Activated naive CD8-positive, alpha-beta T cell treated with anti-CD3 and anti-CD28 coated beads for 36 hours (primary cell): ENCODE data around the gene CATSPER1. TPM values are rescaled to one million over a fixed set of nuclear protein-coding genes. Genes with fewer than 3 reads are reported as not detected.

ENCODE experiments used
- DNase-seq: peaks from one replicate; pipeline ENCODE4 v3.0.0; 2021
- H3K27ac Mint-ChIP-seq: one replicate; pipeline ENCODE4 v1.8.0; 2022; ENCODE audit warnings: mild to moderate bottlenecking, moderate library complexity, mixed read lengths
- H3K27me3 Mint-ChIP-seq: one replicate; pipeline ENCODE4 v1.8.0; 2022; ENCODE audit warnings: mild to moderate bottlenecking, mixed read lengths
- H3K36me3 Mint-ChIP-seq: one replicate; pipeline ENCODE4 v1.8.0; 2021; ENCODE audit warnings: mild to moderate bottlenecking, mixed read lengths
- H3K4me1 Mint-ChIP-seq: one replicate; pipeline ENCODE4 v1.8.0; 2021; ENCODE audit warnings: mixed read lengths
- H3K4me3 Mint-ChIP-seq: one replicate; pipeline ENCODE4 v1.8.0; 2022; ENCODE audit warnings: mild to moderate bottlenecking, moderate library complexity, mixed read lengths
- H3K9me3 Mint-ChIP-seq: one replicate; pipeline ENCODE4 v1.8.0; 2022; ENCODE audit warnings: mixed read lengths
- total RNA-seq, 2 experiments: library from RNA; stranded (reverse); gene quantifications; one replicate each; pipeline ENCODE4 v1.2.3, GENCODE V29; 2021

Gene CATSPER1
- total RNA-seq, 2 experiments from 2014 or later = not detected

DNA sequence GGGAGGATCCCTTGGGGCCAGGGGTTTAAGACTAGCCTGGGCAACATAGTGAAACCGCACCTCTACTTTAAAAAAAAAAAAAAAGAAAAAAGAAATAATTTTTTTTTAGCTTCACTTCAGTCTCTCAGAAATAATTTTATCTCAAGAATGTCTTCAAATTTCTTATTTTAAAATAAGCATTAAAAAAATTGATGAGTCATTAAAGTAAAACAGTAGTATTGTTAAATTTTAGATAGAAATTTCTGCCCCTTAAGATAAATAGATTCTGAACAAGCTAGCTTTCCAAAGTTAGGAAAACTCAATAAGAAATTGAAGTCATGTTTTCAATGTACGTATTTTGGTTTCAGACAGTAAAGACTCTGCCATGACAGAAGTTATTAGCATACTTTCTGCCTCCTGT, 36.1 kb upstream of the CATSPER1 start:
- Mint-ChIP-seq H3K27me3 (no peaks in the 10 kb centered on the region), H3K9me3 (peaks cover 2% of the 10 kb centered on the region), H3K4me1 (peaks cover 55% of the 10 kb centered on the region), H3K36me3 (peaks cover 68% of the 10 kb centered on the region), H3K4me3 (no peak overlapping the region), H3K27ac (peak overlapping the region; percentile 63)
- DNase-seq = no peak

DNA sequence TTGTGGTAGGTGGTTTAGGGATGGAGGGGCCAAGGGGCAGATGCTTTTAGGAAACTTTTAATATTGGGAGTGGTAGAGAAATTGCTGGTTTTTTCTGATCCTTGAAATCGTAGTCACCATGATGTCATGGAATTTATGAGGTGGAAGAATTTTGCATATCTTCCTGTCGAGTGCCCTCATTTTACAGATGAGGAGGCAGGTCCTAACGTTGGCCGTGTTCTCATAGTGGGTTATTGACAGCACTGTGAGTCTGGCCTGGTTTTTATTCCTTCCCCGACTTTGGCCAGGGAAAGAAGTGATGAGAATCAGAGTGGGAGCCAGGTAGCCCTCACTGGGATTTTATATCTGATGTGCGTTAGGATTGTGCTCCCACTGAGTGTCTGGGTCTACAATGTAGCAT, 35.0 kb upstream of the CATSPER1 start:
- Mint-ChIP-seq H3K27me3 (no peaks in the 10 kb centered on the region), H3K27ac (peak overlapping the region; percentile 91)

DNA sequence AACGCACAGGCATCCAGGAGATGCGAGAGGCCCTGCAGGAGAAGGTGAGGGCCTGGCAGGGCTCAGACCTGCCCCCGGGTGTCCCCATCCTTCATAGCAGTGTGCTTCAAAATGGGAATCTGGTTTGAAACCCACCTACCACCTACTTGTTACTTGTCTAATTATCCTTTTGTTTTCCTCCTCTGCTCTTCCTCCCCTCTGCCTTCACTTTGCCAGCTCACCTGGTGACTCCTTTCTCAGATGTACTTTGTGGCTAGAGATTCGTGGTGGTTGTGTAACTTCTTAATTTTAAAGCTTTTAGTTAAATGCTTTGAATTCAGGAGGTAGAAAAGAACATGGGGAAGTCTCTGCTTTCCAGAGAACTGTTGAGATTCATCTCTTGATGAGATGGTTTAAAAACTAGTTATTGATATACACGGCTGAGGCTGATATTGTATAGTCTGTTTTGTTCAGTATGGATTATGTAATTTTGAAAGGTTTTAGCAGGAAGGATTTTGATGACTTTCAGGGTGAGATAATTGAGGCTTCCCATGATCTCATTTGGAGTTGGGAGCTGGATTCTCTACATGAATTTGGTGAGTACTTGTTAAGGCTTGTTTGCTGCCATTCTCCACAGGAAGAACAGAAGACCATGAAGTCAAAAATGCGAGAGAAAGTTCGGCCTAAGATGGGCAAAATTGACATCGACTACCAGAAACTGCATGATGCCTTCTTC, 33.8 kb upstream of the CATSPER1 start:
- Mint-ChIP-seq H3K27me3 (no peaks in the 10 kb centered on the region), H3K4me3 (no peak overlapping the region), H3K4me1 (peaks cover 43% of the 10 kb centered on the region), H3K36me3 (peaks cover 59% of the 10 kb centered on the region), H3K9me3 (peaks cover 1% of the 10 kb centered on the region), H3K27ac (peak overlapping the region; percentile 3)
- DNase-seq = no peak

More for the DNA sequence above, 35.0 kb upstream of the CATSPER1 start:
- Mint-ChIP-seq H3K9me3 (peaks cover 2% of the 10 kb centered on the region), H3K4me1 (peaks cover 45% of the 10 kb centered on the region), H3K4me3 (no peak overlapping the region), H3K36me3 (peaks cover 62% of the 10 kb centered on the region)
- no peak for DNase-seq

DNA sequence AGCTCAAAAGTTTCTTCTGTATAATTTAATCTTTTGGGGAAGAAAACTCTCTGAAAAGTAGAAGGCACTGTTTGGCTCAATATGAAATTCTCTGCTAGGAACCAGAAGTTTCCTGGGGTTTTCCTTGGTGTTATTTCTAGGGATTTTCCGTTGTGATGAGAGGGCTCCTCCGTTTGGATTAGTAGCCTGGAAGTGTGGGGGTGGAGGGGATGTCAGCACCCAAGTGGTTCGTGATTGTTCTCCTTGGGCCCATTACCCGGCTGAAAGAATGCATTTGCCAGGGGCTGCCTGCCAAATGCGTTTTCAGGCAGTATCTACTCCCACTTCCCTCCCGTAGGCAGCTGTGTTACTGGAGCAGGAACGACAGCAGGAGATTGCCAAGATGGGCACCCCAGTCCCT, 30.2 kb upstream of the CATSPER1 start:
- no peak overlapping the region for H3K27ac Mint-ChIP-seq
- H3K4me1 Mint-ChIP-seq = peaks cover 42% of the 10 kb centered on the region
- peaks cover 52% of the 10 kb centered on the region for H3K36me3 Mint-ChIP-seq
- no peaks in the 10 kb centered on the region for H3K27me3 Mint-ChIP-seq
- H3K4me3 Mint-ChIP-seq = no peak overlapping the region
- DNase-seq = no peak
- no peaks in the 10 kb centered on the region for H3K9me3 Mint-ChIP-seq

DNA sequence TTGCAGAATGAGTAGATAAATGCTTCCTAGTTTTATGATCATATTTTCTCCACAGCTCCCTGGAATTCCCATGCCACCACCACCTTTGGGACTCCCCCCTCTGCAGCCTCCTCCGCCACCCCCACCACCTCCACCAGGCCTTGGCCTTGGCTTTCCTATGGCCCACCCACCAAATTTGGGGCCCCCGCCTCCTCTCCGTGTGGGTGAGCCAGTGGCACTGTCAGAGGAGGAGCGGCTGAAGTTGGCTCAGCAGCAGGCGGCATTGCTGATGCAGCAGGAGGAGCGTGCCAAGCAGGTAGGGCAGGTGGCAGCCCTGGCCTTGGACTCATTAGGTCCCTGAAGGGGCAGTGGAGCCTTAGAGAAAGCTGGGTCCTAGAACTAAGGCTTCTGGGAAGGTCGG, 28.7 kb upstream of the CATSPER1 start:
- no peak overlapping the region for H3K4me3 Mint-ChIP-seq
- DNase-seq = no peak
- peaks cover 38% of the 10 kb centered on the region for H3K4me1 Mint-ChIP-seq
- no peaks in the 10 kb centered on the region for H3K9me3 Mint-ChIP-seq
- no peaks in the 10 kb centered on the region for H3K27me3 Mint-ChIP-seq
- H3K27ac Mint-ChIP-seq = no peak overlapping the region
- H3K36me3 Mint-ChIP-seq = peaks cover 39% of the 10 kb centered on the region

DNA sequence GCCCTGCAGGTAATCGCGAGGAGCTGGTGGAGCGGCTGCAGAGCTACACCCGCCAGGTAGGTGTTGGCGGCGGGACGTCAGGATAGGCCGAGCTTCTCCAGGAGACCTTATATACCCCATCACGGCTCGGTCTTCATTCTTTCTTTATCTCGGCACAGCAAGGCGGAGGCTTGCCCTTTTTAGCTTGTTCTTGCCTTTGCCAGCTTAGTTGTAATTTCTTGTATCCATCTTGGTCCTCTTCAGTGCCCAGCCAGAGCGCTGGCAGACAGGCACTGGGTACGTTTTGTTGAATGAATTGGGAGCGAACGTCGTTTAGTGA, 26.3 kb upstream of the CATSPER1 start:
- Mint-ChIP-seq H3K9me3 (no peaks in the 10 kb centered on the region), H3K36me3 (peaks cover 29% of the 10 kb centered on the region), H3K27me3 (peaks cover 9% of the 10 kb centered on the region), H3K27ac (peak overlapping the region; percentile 97), H3K4me1 (peaks cover 32% of the 10 kb centered on the region), H3K4me3 (peak overlapping the region; percentile 99)
- DNase-seq = no peak

DNA sequence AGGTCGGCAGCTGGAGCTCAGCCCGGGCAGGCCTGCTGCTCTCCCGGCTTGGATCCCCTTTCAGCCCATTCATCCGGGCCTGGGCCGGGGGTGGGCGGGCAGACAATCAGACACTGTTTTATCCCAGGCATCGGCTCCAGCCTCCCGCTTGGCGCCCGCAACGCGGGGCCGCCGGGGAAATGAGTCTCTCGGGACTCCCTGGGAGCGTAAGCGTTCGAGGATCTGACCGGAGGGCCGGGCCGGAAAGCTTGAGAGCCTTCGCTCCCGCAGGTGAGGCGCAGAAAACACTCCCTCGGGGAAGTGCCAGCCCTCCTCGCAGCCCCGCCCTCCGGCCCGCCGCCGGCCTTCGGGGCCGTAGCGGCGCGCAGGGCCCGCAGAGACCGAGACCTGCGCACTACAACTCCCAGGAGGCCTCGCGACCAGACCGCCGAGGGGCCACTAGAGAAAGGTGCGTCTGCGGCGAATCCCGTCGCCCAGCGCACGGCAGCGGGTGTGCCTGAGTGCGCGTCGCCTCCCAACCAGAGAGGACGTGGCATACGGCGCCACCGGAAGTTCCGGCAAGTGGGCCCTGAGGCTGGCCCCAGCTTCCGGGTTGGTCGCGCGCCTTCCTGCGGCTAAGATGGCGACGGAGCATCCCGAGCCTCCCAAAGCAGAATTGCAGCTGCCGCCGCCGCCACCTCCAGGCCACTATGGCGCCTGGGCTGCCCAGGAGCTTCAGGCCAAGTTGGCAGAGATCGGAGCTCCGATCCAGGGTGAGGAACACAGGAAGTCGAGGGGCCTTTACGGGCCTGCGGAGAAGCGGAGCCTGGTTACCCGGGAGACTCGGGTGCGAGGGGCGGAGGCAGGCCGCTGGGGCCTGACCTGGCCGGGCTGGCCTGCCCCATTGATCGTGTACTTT, 25.7 kb upstream of the CATSPER1 start, which contains the start of gene SF3B2:
Gene SF3B2, plus strand, starts transcription at position 599 of the 898 bp plus-strand sequence. Its CDS starts 21 bp downstream, at position 620.
- peak within 1 kb of the TSS; percentile 99 for H3K4me3 Mint-ChIP-seq
- peaks cover 9% of the 10 kb centered on the region for H3K27me3 Mint-ChIP-seq
- H3K9me3 Mint-ChIP-seq = no peaks in the 10 kb centered on the region
- peak within 1 kb of the TSS; percentile 97 for H3K27ac Mint-ChIP-seq
- H3K36me3 Mint-ChIP-seq = peaks cover 29% of the 10 kb centered on the region
- peak; percentile 99 for DNase-seq
- peaks cover 30% of the 10 kb centered on the region for H3K4me1 Mint-ChIP-seq

DNA sequence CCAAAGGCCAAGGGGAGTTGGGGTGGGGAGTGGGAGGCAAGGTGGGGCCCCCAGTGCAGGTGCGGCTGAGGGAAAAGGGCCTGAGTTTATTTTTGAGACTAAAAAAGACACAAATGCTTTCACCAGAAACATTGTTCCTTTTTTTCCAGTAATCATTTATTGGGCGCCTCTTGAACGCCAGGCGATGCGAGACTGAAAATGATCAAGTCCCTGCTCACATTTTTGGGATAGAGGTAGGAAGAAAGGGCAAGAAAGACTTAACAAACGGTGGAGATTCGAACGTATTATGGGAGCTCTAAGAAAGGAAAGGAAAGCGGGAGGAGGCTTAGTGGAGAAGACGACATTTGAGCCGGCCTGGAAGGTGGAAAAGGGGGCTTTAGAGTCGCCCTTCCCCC, 25.1 kb upstream of the CATSPER1 start:
- Mint-ChIP-seq H3K27me3 (peaks cover 9% of the 10 kb centered on the region), H3K36me3 (peaks cover 26% of the 10 kb centered on the region), H3K27ac (peak overlapping the region; percentile 78), H3K4me3 (peak overlapping the region; percentile 99), H3K9me3 (no peaks in the 10 kb centered on the region), H3K4me1 (peaks cover 30% of the 10 kb centered on the region)
- no peak for DNase-seq

DNA sequence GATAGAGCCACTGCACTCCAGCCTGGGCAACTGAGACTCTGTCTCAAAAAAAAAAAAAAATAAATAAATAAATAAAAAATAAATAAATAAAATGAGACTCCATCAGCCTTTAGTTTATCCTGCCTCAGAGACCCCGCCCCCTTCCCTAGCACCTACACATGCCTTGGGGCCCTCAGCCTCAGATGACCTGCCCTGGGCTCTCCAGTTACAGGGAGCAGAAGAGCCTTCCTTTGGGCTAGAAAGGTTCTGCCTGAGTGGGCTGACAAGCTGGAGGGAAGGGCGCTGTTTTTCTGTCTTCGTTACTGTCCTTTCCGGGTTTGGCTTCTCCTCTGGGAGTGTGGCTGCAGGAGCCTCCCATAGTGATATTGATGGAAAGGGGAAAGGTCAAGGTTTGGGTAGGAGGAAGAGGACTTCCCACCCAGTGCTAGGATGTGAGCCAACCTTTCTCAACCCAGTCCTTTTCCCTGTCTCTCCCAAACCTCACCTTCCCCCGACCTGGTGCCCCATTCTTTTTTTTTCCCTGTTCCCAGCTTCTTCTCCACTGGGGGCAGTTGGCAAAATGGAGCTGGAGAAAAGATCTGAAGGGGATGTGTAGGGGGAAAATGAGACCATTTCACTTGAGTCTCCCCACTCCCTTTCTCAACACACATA, 24.4 kb upstream of the CATSPER1 start:
- H3K4me1 Mint-ChIP-seq = peaks cover 29% of the 10 kb centered on the region
- peak overlapping the region; percentile 99 for H3K4me3 Mint-ChIP-seq
- H3K27me3 Mint-ChIP-seq = peaks cover 9% of the 10 kb centered on the region
- peaks cover 24% of the 10 kb centered on the region for H3K36me3 Mint-ChIP-seq
- no peaks in the 10 kb centered on the region for H3K9me3 Mint-ChIP-seq
- no peak for DNase-seq
- peak overlapping the region; percentile 78 for H3K27ac Mint-ChIP-seq

DNA sequence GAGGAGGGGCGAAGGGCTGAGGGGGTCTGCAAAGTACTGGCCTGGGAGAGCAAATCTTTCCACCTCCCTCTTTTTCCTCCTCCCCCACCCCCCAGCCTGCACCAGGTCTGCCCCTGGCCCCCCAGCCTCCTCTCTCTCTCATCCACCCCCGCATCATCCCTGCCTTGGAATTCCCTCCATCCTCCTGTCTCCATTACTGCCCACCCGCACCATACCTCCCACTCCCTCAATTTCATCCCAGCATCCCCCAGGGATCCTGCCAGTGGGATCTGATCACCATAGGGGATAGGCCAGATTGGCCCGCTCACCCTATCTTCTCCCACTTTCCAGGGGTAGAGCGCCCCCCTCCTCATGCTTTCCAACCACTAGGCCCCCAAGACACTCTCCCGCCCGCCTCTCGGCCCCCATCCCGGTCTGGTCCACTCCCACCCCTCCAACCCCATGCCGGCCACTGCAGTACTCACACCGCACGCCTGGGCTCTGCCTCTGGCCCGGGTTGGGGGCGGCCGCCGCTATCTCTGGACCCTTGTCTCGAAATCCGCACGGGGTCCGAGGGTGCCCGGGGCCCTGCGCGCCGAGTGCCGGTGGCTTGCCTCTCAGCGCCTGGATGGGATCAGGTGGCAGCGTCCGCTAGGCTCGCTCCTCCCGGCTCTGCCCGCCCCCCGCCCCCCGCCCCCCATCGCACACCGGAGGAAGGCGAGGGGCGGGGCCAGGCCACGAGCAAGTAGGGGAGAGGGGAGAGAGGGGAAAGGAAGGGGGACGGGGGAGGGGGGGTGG, 22.5 kb upstream of the CATSPER1 start, which contains the start of gene GAL3ST3:
Gene GAL3ST3, minus strand, starts transcription at position 615 of the 777 bp plus-strand sequence. CDS start 3,746 bp downstream, outside the sequence.
- peaks cover 33% of the 10 kb centered on the region for H3K4me1 Mint-ChIP-seq

DNA sequence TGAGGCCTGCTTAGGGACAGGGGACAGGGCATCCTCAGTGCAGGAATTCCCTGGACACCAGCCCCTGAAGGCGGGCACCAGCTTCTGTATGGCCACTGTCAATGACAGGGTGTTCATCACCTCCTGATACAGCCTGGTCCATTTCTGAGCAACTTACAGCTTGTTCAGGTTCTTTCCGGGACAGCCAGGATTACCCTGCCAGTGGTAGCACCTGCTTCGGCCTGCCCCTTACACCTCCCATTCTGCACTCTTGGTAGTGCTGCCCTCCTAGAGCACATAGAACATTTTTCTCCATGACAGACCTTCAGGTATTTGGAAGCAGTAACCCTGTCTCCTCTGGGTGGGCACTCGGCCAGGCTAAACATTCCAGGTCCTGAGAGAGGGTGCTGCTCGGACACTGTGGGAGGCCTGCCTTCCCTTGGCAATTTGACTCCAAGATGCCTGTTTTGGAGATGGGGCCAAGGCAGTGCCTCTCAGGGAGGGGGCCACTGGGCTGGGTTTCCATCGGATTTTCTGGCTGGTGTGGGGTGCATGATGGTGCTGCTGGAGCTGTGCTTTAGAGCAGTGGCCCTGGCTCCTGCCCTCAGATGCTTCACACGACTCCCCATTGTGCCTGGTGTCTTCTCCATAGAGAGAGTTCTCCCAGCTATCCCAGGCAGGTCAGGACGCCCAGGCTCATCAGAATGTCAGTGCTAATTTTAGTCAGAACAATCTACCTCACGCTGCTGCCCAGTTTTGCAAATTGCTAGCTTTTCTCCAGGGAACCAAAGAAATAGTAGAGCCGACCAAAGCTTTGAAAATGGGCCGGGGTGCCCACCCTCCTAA, 21.5 kb upstream of the CATSPER1 start:
- Mint-ChIP-seq H3K4me3 (no peak overlapping the region), H3K9me3 (no peaks in the 10 kb centered on the region), H3K27me3 (peaks cover 9% of the 10 kb centered on the region), H3K4me1 (peaks cover 26% of the 10 kb centered on the region), H3K27ac (no peak overlapping the region), H3K36me3 (peaks cover 7% of the 10 kb centered on the region)
- no peak for DNase-seq

More for the DNA sequence above, 22.5 kb upstream of the CATSPER1 start, which contains the start of gene GAL3ST3:
- no peak within 1 kb of the TSS for H3K27ac Mint-ChIP-seq
- no peaks in the 10 kb centered on the region for H3K9me3 Mint-ChIP-seq
- DNase-seq = peak; percentile 18
- peaks cover 14% of the 10 kb centered on the region for H3K36me3 Mint-ChIP-seq
- H3K4me3 Mint-ChIP-seq = peak within 1 kb of the TSS; percentile 54
- H3K27me3 Mint-ChIP-seq = peaks cover 9% of the 10 kb centered on the region

DNA sequence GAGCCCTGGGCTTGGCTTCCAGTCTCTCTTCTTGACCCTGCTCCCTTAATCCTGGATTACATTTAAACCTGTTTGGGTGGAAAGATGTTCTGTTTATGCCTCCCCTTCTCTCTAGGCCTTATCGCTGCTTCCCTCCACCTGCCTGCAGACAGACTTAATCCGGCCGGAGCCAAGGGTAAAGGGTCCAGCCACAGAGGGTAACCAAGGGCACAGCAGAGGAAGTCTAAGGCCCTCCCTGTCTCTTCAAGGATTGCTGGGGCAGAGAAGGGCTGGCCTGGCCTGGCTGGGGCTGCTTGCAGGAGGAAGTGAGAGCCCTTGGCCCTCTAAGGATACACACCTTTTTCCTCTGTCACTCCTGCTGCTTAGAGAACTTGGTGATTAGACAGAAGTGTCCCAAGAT, 20.6 kb upstream of the CATSPER1 start:
- DNase-seq = no peak
- Mint-ChIP-seq H3K4me3 (no peak overlapping the region), H3K27me3 (peaks cover 9% of the 10 kb centered on the region), H3K36me3 (no peaks in the 10 kb centered on the region), H3K9me3 (no peaks in the 10 kb centered on the region), H3K27ac (no peak overlapping the region), H3K4me1 (peaks cover 26% of the 10 kb centered on the region)

DNA sequence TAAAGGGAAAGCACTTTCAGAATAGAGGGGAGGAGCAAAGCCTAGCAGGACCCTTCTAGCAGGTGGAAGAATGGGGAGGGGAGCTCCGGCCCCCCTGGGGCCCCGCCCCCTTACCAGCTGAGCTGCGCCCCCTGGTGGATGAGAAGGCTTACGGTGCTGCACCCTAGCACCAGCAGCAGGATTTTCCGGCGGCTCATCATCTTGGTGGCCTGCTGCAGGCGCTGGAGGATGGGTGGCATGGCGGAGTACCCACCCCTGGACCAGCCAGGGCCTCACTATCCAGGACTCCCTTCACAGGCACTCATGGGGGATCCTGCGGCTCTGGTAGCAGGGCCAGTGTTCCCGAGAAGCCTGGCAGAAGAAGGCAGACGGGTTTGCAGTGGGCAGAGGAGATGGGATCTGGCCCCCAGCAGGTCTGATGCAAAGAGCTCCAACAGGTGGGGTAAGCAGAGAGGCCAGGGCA, 18.9 kb upstream of the CATSPER1 start:
- H3K9me3 Mint-ChIP-seq = no peaks in the 10 kb centered on the region
- H3K27me3 Mint-ChIP-seq = peaks cover 9% of the 10 kb centered on the region
- peak; percentile 84 for DNase-seq
- no peaks in the 10 kb centered on the region for H3K36me3 Mint-ChIP-seq
- H3K4me3 Mint-ChIP-seq = no peak overlapping the region
- H3K27ac Mint-ChIP-seq = peak overlapping the region; percentile 68
- peaks cover 15% of the 10 kb centered on the region for H3K4me1 Mint-ChIP-seq
